ENCODE results near the gene SPNS1.

Gene SPNS1

GRCh38 chr16:29030086-29030840 lies 55.7 kb downstream of the SPNS1 start:
- DNase-seq, result no peak

Measured in NCI-H510A (cell line).